Measurements from ENCODE around the gene USP15. TPM values are rescaled to one million over a fixed set of nuclear protein-coding genes. Genes with fewer than 3 reads are reported as not detected.
A peak's percentile ranks its signal among the peaks of the same experiment; 100 is the strongest.

Gene USP15
- polyA plus RNA-seq, 1 donor (not counting 4 experiments of a cell fraction or from before 2014, with no cell fraction given), result 66.5 TPM

- no peaks in the 10 kb centered on the region for H3K79me2 ChIP-seq (ENCODE audit: control insufficient read depth, insufficient read depth, low read length)
- H2AFZ ChIP-seq (ENCODE audit: control insufficient read depth, low read length), result peak overlapping the region; percentile 28
- no peaks in the 10 kb centered on the region for H3K9me3 ChIP-seq (ENCODE audit: control insufficient read depth, low read depth, low read length)
- FAIRE-seq (peak; percentile 88), DNase-seq (ENCODE audit: low read depth, low spot score) (peak; percentile 62)
- H3K4me3 ChIP-seq (ENCODE audit: control insufficient read depth in 2 of 3, extremely low read depth in 1 of 3, insufficient read depth in 2 of 3, low read depth in 1 of 3, low read length in 3 of 3), result peak overlapping the region in 1 of 3 experiments; percentile 27
- H3K9ac ChIP-seq (ENCODE audit: control insufficient read depth, extremely low read depth, insufficient read depth, low read length), result no peak overlapping the region
- no peaks in the 10 kb centered on the region for H3K36me3 ChIP-seq (ENCODE audit: control insufficient read depth in 2 of 2, extremely low read depth in 1 of 2, insufficient read depth in 2 of 2, low read length in 2 of 2)
- H3K27ac ChIP-seq (ENCODE audit: control insufficient read depth, insufficient read depth, low read length), result no peak overlapping the region
- H3K27me3 ChIP-seq (ENCODE audit: control insufficient read depth, extremely low read depth, insufficient read depth, low read length), result no peaks in the 10 kb centered on the region
- no peaks in the 10 kb centered on the region for H3K9me1 ChIP-seq (ENCODE audit: control insufficient read depth, extremely low read depth, insufficient read depth, low read length)
- dilution Hi-C loops (cut with MboI; ENCODE audit: extremely low pct_ligation_motif_present, low sequenced_read_pairs), result no loop called here
- H4K20me1 ChIP-seq (ENCODE audit: control insufficient read depth, extremely low read depth, insufficient read depth, low read length), result no peaks in the 10 kb centered on the region
- peak overlapping the region; percentile 65 for H3K4me2 ChIP-seq (ENCODE audit: control insufficient read depth, extremely low read depth, insufficient read depth, low read depth, low read length)
- no peak for TF ChIP-seq EZH2 (IDR thresholded peaks at IDR 0.05; ENCODE audit: low read length)
- TF ChIP-seq, protein P1, sequence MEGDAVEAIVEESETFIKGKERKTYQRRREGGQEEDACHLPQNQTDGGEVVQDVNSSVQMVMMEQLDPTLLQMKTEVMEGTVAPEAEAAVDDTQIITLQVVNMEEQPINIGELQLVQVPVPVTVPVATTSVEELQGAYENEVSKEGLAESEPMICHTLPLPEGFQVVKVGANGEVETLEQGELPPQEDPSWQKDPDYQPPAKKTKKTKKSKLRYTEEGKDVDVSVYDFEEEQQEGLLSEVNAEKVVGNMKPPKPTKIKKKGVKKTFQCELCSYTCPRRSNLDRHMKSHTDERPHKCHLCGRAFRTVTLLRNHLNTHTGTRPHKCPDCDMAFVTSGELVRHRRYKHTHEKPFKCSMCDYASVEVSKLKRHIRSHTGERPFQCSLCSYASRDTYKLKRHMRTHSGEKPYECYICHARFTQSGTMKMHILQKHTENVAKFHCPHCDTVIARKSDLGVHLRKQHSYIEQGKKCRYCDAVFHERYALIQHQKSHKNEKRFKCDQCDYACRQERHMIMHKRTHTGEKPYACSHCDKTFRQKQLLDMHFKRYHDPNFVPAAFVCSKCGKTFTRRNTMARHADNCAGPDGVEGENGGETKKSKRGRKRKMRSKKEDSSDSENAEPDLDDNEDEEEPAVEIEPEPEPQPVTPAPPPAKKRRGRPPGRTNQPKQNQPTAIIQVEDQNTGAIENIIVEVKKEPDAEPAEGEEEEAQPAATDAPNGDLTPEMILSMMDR (optimal IDR thresholded peaks at IDR 0.05 in 1 of 3, IDR thresholded peaks at IDR 0.05 in 1 of 3, conservative IDR thresholded peaks at IDR 0.05 in 1 of 3; ENCODE audit: extremely low read depth in 1 of 3, insufficient read depth in 2 of 3, low read length in 3 of 3), result no peak
- peaks cover 29% of the 10 kb centered on the region for H3K4me1 ChIP-seq (ENCODE audit: control insufficient read depth, extremely low read depth, insufficient read depth, low read length)
These were observed 9.3 kb upstream of the USP15 start for GRCh38 chr12:62250671-62251608.

- Histone ChIP-seq H3K79me2 (ENCODE audit: control insufficient read depth, insufficient read depth, low read length) (no peaks in the 10 kb centered on the region), H3K27me3 (ENCODE audit: control insufficient read depth, extremely low read depth, insufficient read depth, low read length) (no peaks in the 10 kb centered on the region), H2AFZ (ENCODE audit: control insufficient read depth, low read length) (no peak overlapping the region), H3K4me3 (ENCODE audit: control insufficient read depth in 2 of 3, extremely low read depth in 1 of 3, insufficient read depth in 2 of 3, low read depth in 1 of 3, low read length in 3 of 3) (no peak overlapping the region), H3K9me1 (ENCODE audit: control insufficient read depth, extremely low read depth, insufficient read depth, low read length) (no peaks in the 10 kb centered on the region), H3K36me3 (ENCODE audit: control insufficient read depth in 2 of 2, extremely low read depth in 1 of 2, insufficient read depth in 2 of 2, low read length in 2 of 2) (no peaks in the 10 kb centered on the region), H3K4me2 (ENCODE audit: control insufficient read depth, extremely low read depth, insufficient read depth, low read depth, low read length) (no peak overlapping the region), H3K9ac (ENCODE audit: control insufficient read depth, extremely low read depth, insufficient read depth, low read length) (no peak overlapping the region), H3K4me1 (ENCODE audit: control insufficient read depth, extremely low read depth, insufficient read depth, low read length) (peaks cover 29% of the 10 kb centered on the region), H3K27ac (ENCODE audit: control insufficient read depth, insufficient read depth, low read length) (no peak overlapping the region), H3K9me3 (ENCODE audit: control insufficient read depth, low read depth, low read length) (no peaks in the 10 kb centered on the region), H4K20me1 (ENCODE audit: control insufficient read depth, extremely low read depth, insufficient read depth, low read length) (no peaks in the 10 kb centered on the region)
- no peak for TF ChIP-seq EZH2 (IDR thresholded peaks at IDR 0.05; ENCODE audit: low read length)
- TF ChIP-seq, protein P1 (optimal IDR thresholded peaks at IDR 0.05 in 1 of 3, IDR thresholded peaks at IDR 0.05 in 1 of 3, conservative IDR thresholded peaks at IDR 0.05 in 1 of 3; ENCODE audit: extremely low read depth in 1 of 3, insufficient read depth in 2 of 3, low read length in 3 of 3), result no peak
- no peak for DNase-seq (ENCODE audit: low read depth, low spot score)
- dilution Hi-C loops (cut with MboI; ENCODE audit: extremely low pct_ligation_motif_present, low sequenced_read_pairs), result no loop called here
- FAIRE-seq, result no peak
These were observed 8.6 kb upstream of the USP15 start for GRCh38 chr12:62251609-62251958.
